Stimulated activated CD4-positive, alpha-beta T cell treated with anti-CD3 and anti-CD28 coated beads, Interleukin-4, amount 100 ng/mL, for 4 hours (primary cell): ENCODE results near the gene BAIAP2L2.

ENCODE experiments used
- DNase-seq, 2 experiments: peaks; one replicate each; pipeline ENCODE4 v3.0.0-alpha.2; 2020

BAIAP2L2 gene

GRCh38 chr22:38106814-38107578 is 3.5 kb downstream of the BAIAP2L2 start:
- DNase-seq = no peak

GRCh38 chr22:38104084-38104483 is 6.4 kb downstream of the BAIAP2L2 start:
- DNase-seq = no peak

- DNase-seq = no peak
Observed at GRCh38 chr22:38103641-38104040, 6.8 kb downstream of the BAIAP2L2 start.

GRCh38 chr22:38098410-38099249 is 11.9 kb downstream of the BAIAP2L2 start:
- DNase-seq = no peak

- no peak for DNase-seq
Observed at GRCh38 chr22:38097557-38098409, 12.7 kb downstream of the BAIAP2L2 start.

GRCh38 chr22:38097058-38097457 is 13.4 kb downstream of the BAIAP2L2 start:
- DNase-seq = no peak

GRCh38 chr22:38089474-38089851 is 21.0 kb downstream of the BAIAP2L2 start:
- no peak for DNase-seq

- DNase-seq = no peak
Observed at GRCh38 chr22:38088629-38089473, 21.6 kb downstream of the BAIAP2L2 start.

- no peak for DNase-seq
Observed at GRCh38 chr22:38087855-38088254, 22.6 kb downstream of the BAIAP2L2 start.

- DNase-seq = no peak
Observed at GRCh38 chr22:38086942-38087341, 23.5 kb downstream of the BAIAP2L2 start.

- no peak for DNase-seq
Observed at GRCh38 chr22:38086001-38086845, 24.3 kb downstream of the BAIAP2L2 start.

- no peak for DNase-seq
Observed at GRCh38 chr22:38085501-38085900, 25.0 kb downstream of the BAIAP2L2 start.

GRCh38 chr22:38085056-38085455 is 25.4 kb downstream of the BAIAP2L2 start:
- DNase-seq = no peak

GRCh38 chr22:38083931-38084631 is 26.4 kb downstream of the BAIAP2L2 start, which contains the start of gene SLC16A8:
TSS of gene SLC16A8 (minus strand) at chr22:38084184. CDS start at chr22:38082873, 1,311 bp downstream.
- no peak for DNase-seq

GRCh38 chr22:38082986-38083710 is 27.3 kb downstream of the BAIAP2L2 start:
- no peak for DNase-seq

- DNase-seq = no peak
Observed at GRCh38 chr22:38081941-38082828, 28.3 kb downstream of the BAIAP2L2 start.

- no peak for DNase-seq
Observed at GRCh38 chr22:38081636-38081940, 28.9 kb downstream of the BAIAP2L2 start.

- no peak for DNase-seq
Observed at GRCh38 chr22:38080850-38081635, 29.4 kb downstream of the BAIAP2L2 start.
